Liver (tissue), 9 donors: ENCODE measurements around the gene MAD2L2. TPM values are rescaled to one million over a fixed set of nuclear protein-coding genes. Genes with fewer than 3 reads are reported as not detected.
A peak's percentile ranks its signal among the peaks of the same experiment; 100 is the strongest.

Experiments used
- DNase-seq: peaks from one replicate; pipeline ENCODE4 v3.0.0-alpha.2; 2017; ENCODE audit warnings: low spot score
- H3K27ac ChIP-seq, 2 donors: one replicate each; pipeline ENCODE4 v1.7.0; 2013; ENCODE audit warnings: inconsistent platforms in 2 of 2, low read length in 2 of 2, control low read depth in 1 of 2, low read depth in 1 of 2, mild to moderate bottlenecking in 1 of 2
- H3K27me3 ChIP-seq, 4 donors: one replicate each; pipeline versions ENCODE4 v1.6.1 to v1.7.0; 2013; ENCODE audit warnings: low read length in 3 of 4, inconsistent platforms in 1 of 4, mild to moderate bottlenecking in 1 of 4, moderate library complexity in 1 of 4; ENCODE audit not compliant: control insufficient read depth in 4 of 4, insufficient read depth in 4 of 4
- H3K36me3 ChIP-seq, 4 donors: one replicate each; pipeline versions ENCODE4 v1.6.1 to v1.7.0; 2013; ENCODE audit warnings: low read length in 3 of 4, mild to moderate bottlenecking in 3 of 4, low read depth in 1 of 4, moderate library complexity in 1 of 4; ENCODE audit not compliant: control insufficient read depth in 4 of 4, insufficient read depth in 3 of 4
- H3K4me1 ChIP-seq, 4 donors: one replicate each; pipeline versions ENCODE4 v1.6.1 to v1.7.0; 2013; ENCODE audit warnings: low read length in 3 of 4, mild to moderate bottlenecking in 3 of 4, moderate library complexity in 1 of 4; ENCODE audit not compliant: control insufficient read depth in 4 of 4, insufficient read depth in 4 of 4
- H3K4me3 ChIP-seq, 3 donors: one replicate each; pipeline versions ENCODE4 v1.6.1 to v1.7.0; 2013; ENCODE audit warnings: low read length in 3 of 3, control low read depth in 1 of 3, low read depth in 1 of 3, mild to moderate bottlenecking in 1 of 3
- H3K9ac ChIP-seq, 2 donors: one replicate each; pipeline ENCODE4 v1.7.0; 2013; ENCODE audit warnings: low read length in 2 of 2, mild to moderate bottlenecking in 2 of 2, moderate library complexity in 2 of 2, control low read depth in 1 of 2, low read depth in 1 of 2
- H3K9me3 ChIP-seq, 4 donors: one replicate each; pipeline versions ENCODE4 v1.6.1 to v1.7.0; 2013; ENCODE audit warnings: low read length in 3 of 4; ENCODE audit not compliant: control insufficient read depth in 4 of 4
- EGR1 ChIP-seq, 2 donors: IDR thresholded peaks; 2 replicates each; pipeline ENCODE4 v1.6.1; 2016 to 2018; ENCODE audit warnings: antibody characterized with exemption in 2 of 2, low read depth in 2 of 2
- FOXA1 ChIP-seq: IDR thresholded peaks from 2 replicates; pipeline ENCODE4 v1.6.1; 2016; ENCODE audit warnings: antibody characterized with exemption
- FOXA2 ChIP-seq: IDR thresholded peaks from 2 replicates; pipeline ENCODE4 v1.6.1; 2016; ENCODE audit warnings: antibody characterized with exemption
- GABPA ChIP-seq, 2 donors: IDR thresholded peaks in 1 of 2; conservative IDR thresholded peaks in 1 of 2; 2 replicates each; pipeline ENCODE4 v1.6.1; 2016; ENCODE audit warnings: antibody characterized with exemption in 2 of 2, mild to moderate bottlenecking in 1 of 2, moderate library complexity in 1 of 2
- HNF4G ChIP-seq: IDR thresholded peaks from 2 replicates; pipeline ENCODE4 v1.6.1; 2016; ENCODE audit warnings: antibody characterized with exemption
- JUND ChIP-seq, 2 donors: IDR thresholded peaks; 2 replicates each; pipeline ENCODE4 v1.6.1; 2016; ENCODE audit warnings: antibody characterized with exemption in 2 of 2
- MAX ChIP-seq: IDR thresholded peaks from 2 replicates; pipeline ENCODE4 v1.6.1; 2016; ENCODE audit warnings: antibody characterized with exemption
- NR2F2 ChIP-seq: IDR thresholded peaks from 2 replicates; pipeline ENCODE4 v1.6.1; 2016; ENCODE audit warnings: antibody characterized with exemption
- RAD21 ChIP-seq, 2 donors: IDR thresholded peaks; 2 replicates each; pipeline ENCODE4 v1.6.1; 2016; ENCODE audit warnings: antibody characterized with exemption in 2 of 2, mild to moderate bottlenecking in 2 of 2
- REST ChIP-seq: IDR thresholded peaks from 2 replicates; pipeline ENCODE4 v1.6.1; 2016; ENCODE audit warnings: antibody characterized with exemption, mild to moderate bottlenecking
- RXRA ChIP-seq, 2 donors: IDR thresholded peaks; 2 replicates each; pipeline ENCODE4 v1.6.1; 2017 to 2018; ENCODE audit warnings: antibody characterized with exemption in 2 of 2, mild to moderate bottlenecking in 1 of 2
- SP1 ChIP-seq: IDR thresholded peaks from 2 replicates; pipeline ENCODE4 v1.6.1; 2018; ENCODE audit warnings: antibody characterized with exemption, mild to moderate bottlenecking
- TAF1 ChIP-seq: conservative IDR thresholded peaks from 2 replicates; pipeline ENCODE4 v1.6.1; 2016; ENCODE audit warnings: antibody characterized with exemption, mild to moderate bottlenecking
- YY1 ChIP-seq: IDR thresholded peaks from 2 replicates; pipeline ENCODE4 v1.6.1; 2016; ENCODE audit warnings: antibody characterized with exemption, mild to moderate bottlenecking
- ZBTB33 ChIP-seq: IDR thresholded peaks from 2 replicates; pipeline ENCODE4 v1.6.1; 2016; ENCODE audit warnings: antibody characterized with exemption
- WGBS: extraction: QIAGEN DNeasy Blood & Tissue Kit; methylation state at CpG from one replicate; pipeline ENCODE4 v1.1.7; 2013; 5-methylcytosine and 5-hydroxymethylcytosine counted together
- polyA plus RNA-seq, 2 donors: library from polyadenylated mRNA; stranded (reverse) in 1 of 2; unstranded in 1 of 2; fragments of 200-250 nt in 1 of 2; fragments of >200 nt in 1 of 2; fragmentation: Nextera tagmentation in 1 of 2; extraction: Ambion mirVana in 1 of 2; gene quantifications; one replicate each; pipeline versions ENCODE4 v1.2.1 to v1.2.3, GENCODE V29; 2013 to 2015
- total RNA-seq, 2 donors: library from RNA; depleted of rRNA; stranded (reverse); fragments of >200 nt; gene quantifications; one replicate each; pipeline ENCODE4 v1.2.3, GENCODE V29; 2014
- TF ChIP-seq, protein P1 (sequence below): fragments of 150-350 bp; IDR thresholded peaks from 2 replicates; pipeline ENCODE4 v1.5.1; 2017; ENCODE audit warnings: improper control_type of control experiment, low read depth, low read length; ENCODE audit not compliant: missing input control
- TF ChIP-seq, protein P2 (sequence below): IDR thresholded peaks from 2 replicates; pipeline ENCODE4 v1.6.1; 2016; ENCODE audit warnings: antibody characterized with exemption
- donor health status: healthy.
- donor health status: healthy.
- donor health status: healthy.
- donor health status: healthy.
- donor health status: healthy.

Gene MAD2L2
- total and polyA plus RNA-seq, 4 donors: 17.5 to 43.1 (median 31.9) TPM

- DNase-seq: no peak
- Histone ChIP-seq H3K4me1 (peaks cover 0 to 13% (median 10%) of the 10 kb centered on the region in 4 donors), H3K9ac (no peak overlapping the region), H3K27ac (peak overlapping the region in 1 of 2 donors; percentile 56), H3K9me3 (no peaks in the 10 kb centered on the region), H3K4me3 (no peak overlapping the region), H3K36me3 (no peaks in the 10 kb centered on the region), H3K27me3 (no peaks in the 10 kb centered on the region)
- TF ChIP-seq YY1: no peak
- no peak for TF ChIP-seq RAD21 (IDR thresholded peaks at IDR 0.05)
- no peak for TF ChIP-seq MAX
- no peak for TF ChIP-seq REST
- TF ChIP-seq EGR1 (IDR thresholded peaks at IDR 0.05; ENCODE audit: low read depth in 2 of 2): no peak
- TF ChIP-seq JUND (IDR thresholded peaks at IDR 0.05): no peak
- TF ChIP-seq TAF1: no peak
- TF ChIP-seq SP1: no peak
- TF ChIP-seq HNF4G: no peak
- no peak for TF ChIP-seq FOXA1
- WGBS: 79% methylated on average over 11 of the region's 11 CpGs
Observed at GRCh38 chr1:11729155-11729497, 48.2 kb upstream of the MAD2L2 start.

GRCh38 chr1:11728126-11728806 lies 47.3 kb upstream of the MAD2L2 start:
- Histone ChIP-seq H3K27me3 (no peaks in the 10 kb centered on the region), H3K36me3 (no peaks in the 10 kb centered on the region), H3K4me3 (no peak overlapping the region), H3K27ac (no peak overlapping the region), H3K9ac (no peak overlapping the region), H3K4me1 (peaks cover 0 to 13% (median 10%) of the 10 kb centered on the region in 4 donors), H3K9me3 (no peaks in the 10 kb centered on the region)
- 98% methylated on average over 4 of the region's 4 CpGs for WGBS
- DNase-seq: no peak
- TF ChIP-seq REST (no peak), FOXA2 (no peak), YY1 (no peak), RXRA (IDR thresholded peaks at IDR 0.05) (no peak), SP1 (no peak), HNF4G (no peak), GABPA (IDR thresholded peaks at IDR 0.05 in 1 of 2, conservative IDR thresholded peaks at IDR 0.05 in 1 of 2) (no peak), RAD21 (IDR thresholded peaks at IDR 0.05) (no peak), MAX (no peak), NR2F2 (no peak), EGR1 (IDR thresholded peaks at IDR 0.05; ENCODE audit: low read depth in 2 of 2) (no peak), JUND (IDR thresholded peaks at IDR 0.05) (no peak), FOXA1 (no peak), ZBTB33 (no peak), TAF1 (no peak)
- TF ChIP-seq, protein P1, sequence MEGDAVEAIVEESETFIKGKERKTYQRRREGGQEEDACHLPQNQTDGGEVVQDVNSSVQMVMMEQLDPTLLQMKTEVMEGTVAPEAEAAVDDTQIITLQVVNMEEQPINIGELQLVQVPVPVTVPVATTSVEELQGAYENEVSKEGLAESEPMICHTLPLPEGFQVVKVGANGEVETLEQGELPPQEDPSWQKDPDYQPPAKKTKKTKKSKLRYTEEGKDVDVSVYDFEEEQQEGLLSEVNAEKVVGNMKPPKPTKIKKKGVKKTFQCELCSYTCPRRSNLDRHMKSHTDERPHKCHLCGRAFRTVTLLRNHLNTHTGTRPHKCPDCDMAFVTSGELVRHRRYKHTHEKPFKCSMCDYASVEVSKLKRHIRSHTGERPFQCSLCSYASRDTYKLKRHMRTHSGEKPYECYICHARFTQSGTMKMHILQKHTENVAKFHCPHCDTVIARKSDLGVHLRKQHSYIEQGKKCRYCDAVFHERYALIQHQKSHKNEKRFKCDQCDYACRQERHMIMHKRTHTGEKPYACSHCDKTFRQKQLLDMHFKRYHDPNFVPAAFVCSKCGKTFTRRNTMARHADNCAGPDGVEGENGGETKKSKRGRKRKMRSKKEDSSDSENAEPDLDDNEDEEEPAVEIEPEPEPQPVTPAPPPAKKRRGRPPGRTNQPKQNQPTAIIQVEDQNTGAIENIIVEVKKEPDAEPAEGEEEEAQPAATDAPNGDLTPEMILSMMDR: no peak
- TF ChIP-seq, protein P2, sequence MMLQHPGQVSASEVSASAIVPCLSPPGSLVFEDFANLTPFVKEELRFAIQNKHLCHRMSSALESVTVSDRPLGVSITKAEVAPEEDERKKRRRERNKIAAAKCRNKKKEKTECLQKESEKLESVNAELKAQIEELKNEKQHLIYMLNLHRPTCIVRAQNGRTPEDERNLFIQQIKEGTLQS: no peak
